Stimulated activated CD8-positive, alpha-beta memory T cell treated with anti-CD3 and anti-CD28 coated beads, Interleukin-4, amount 100 ng/mL, for 1 hour (primary cell): Measurements from ENCODE around the gene FUT2.

Experiments used
- DNase-seq, 2 donors: peaks; one replicate each; pipeline ENCODE4 v3.0.0-alpha.2; 2020; ENCODE audit warnings: low read depth in 2 of 2, low spot score in 1 of 2

Gene FUT2

GRCh38 chr19:48749571-48750198 lies 53.9 kb downstream of the FUT2 start:
- no peak for DNase-seq

DNA sequence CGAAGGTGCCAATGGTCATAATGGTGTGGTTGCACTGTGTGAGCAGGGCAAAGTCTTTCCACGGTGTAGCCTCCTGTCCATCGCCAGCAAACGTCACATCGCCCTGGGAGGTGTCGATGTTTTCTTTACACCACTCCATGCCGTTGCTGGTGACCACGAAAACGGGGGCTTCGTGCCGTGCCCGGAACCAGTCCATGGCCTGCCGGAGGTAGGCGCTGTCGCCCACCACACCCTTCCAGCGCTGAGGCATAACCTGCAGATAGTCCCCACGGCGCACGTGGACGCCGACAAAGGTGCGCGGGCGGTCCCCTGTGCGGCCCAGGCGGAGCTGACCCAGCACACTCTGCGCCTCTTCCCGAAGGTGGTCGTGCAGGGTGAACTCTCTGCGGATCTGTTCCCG lies 54.6 kb downstream of the FUT2 start:
- DNase-seq, result no peak

GRCh38 chr19:48750771-48751504 lies 55.2 kb downstream of the FUT2 start:
- no peak for DNase-seq

DNA sequence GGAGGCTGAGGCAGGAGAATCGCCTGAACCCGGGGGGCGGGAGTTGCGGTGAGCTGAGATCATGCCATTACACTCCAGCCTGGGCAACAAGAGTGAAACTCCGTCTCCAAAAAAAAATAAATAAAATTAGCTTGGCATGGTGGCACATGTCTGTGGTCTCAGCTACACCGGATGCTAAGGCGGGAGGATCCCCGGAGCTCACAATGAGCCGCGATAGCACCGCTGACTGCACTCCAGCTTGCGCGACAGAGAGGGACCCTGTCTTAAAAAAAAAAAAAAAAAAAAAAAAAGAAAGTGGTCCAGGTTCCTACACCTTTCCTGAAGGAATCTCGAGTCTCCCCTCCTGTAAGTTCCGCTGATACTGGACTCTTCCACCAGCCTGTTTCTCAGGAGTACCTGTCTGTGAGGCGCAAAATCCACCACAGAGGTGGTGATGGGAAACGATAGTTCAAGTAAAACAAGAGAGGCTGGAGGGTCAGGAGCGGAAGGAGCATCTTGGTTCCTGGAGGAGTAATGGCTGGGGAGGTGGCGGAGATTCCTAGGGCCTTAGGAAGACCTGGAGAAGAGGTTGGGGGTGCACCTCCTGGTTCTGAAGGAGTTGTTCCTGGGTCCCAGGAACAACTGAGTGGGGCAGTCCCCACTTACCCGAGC lies 56.2 kb downstream of the FUT2 start:
- no peak for DNase-seq

DNA sequence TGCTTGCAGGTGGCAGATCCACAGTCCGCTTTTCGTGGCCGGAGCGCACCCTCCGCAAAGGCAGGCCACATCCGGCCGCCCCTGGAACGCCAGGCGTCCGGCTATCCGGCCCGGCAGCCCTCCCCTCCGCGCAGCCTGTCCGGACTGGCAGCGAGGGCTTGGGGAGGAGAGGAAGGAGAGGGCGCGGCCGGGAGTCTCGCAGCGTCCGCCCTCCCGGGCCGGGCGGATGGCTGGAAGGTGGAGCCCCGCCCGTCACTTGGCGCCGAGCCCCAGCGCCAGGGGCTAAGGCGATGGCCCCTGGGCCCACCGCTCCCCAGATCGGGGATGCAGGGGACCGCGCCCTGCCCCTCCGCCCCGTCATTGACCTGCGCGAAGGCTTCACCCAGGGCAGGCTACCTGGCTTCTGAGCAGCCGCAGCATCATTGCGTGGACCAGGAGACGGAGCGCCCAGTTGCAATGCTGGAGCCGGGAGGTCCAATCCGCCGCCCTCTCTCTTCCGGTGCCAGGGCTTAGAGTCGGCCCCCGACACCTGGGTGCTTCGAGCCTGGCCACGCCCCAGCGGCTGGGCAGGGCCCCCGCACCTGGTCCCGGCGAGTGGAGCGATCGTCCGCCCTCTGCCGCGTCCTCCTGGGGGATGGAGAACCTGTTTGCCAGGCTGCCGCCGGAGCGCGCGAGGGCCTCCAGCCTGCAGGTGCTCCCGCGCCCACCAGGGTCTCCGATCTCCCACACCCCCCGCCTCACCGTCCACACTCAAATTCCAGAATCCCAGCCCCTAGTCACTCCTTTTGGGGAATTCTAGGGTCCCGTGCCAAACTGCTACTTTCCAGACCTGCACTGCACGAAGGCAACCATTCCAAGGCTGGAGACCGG lies 57.0 kb downstream of the FUT2 start, which contains the start of gene FUT1:
Gene FUT1 (minus strand): TSS at position 146 of the 870 bp plus-strand sequence. CDS start 1,360 bp downstream, outside the sequence.
- no peak for DNase-seq

GRCh38 chr19:48755084-48755641 lies 59.4 kb downstream of the FUT2 start, which contains the start of gene FGF21:
TSS of gene FGF21 (plus strand) at chr19:48755524. CDS start at chr19:48756237, 713 bp downstream.
- no peak for DNase-seq
